HEK293 (cell line): ENCODE results near the gene MCU.

Source experiments
- CTCF ChIA-PET: fragments of 350-600 bp; formaldehyde crosslinking; extraction: SDS; loops from one replicate; lab custom pipeline; 2021; ENCODE audit warnings: antibody characterized with exemption; lab: Yijun Ruan, JAX
- POLR2A ChIA-PET: fragments of 300-600 bp; formaldehyde crosslinking; extraction: SDS; loops from one replicate; lab custom pipeline; 2020; ENCODE audit warnings: antibody characterized with exemption, inconsistent platforms; lab: Yijun Ruan, JAX
- H3K27ac ChIP-seq: fragments of 200-500 bp; sonication (Bioruptor generic); 2 replicates; pipeline ENCODE4 v1.5.1; 2014; ENCODE audit warnings: low read depth, low read length, control low read depth, inconsistent platforms; ENCODE audit errors: extremely low read depth
- H3K36me3 ChIP-seq, 2 experiments: fragments of 200-500 bp in 1 of 2; sonication (Bioruptor generic) in 1 of 2; 1 replicate in 1 of 2; 2 replicates in 1 of 2; pipeline ENCODE4 v1.5.1; 2014 to 2017; ENCODE audit warnings: inconsistent platforms in 2 of 2, low read length in 2 of 2; ENCODE audit not compliant: control insufficient read depth in 2 of 2, insufficient read depth in 1 of 2
- H3K4me1 ChIP-seq: fragments of 200-500 bp; sonication (Bioruptor generic); 2 replicates; pipeline ENCODE4 v1.5.1; 2014; ENCODE audit warnings: mild to moderate bottlenecking, low read length, inconsistent platforms; ENCODE audit not compliant: control insufficient read depth, insufficient read depth
- H3K4me3 ChIP-seq: 2 replicates; pipeline ENCODE4 v1.5.1; 2011; ENCODE audit warnings: low read depth, mild to moderate bottlenecking, control low read depth, low read length, moderate library complexity
- H3K9me3 ChIP-seq: fragments of 200-500 bp; sonication (Bioruptor generic); 2 replicates; pipeline ENCODE4 v1.5.1; 2014; ENCODE audit warnings: low read depth, low read length, inconsistent platforms; ENCODE audit not compliant: control insufficient read depth, insufficient read depth
- KLF10 ChIP-seq: fragments of 450-650 bp; IDR thresholded peaks from 2 replicates; pipeline ENCODE4 v1.5.1; 2018; ENCODE audit warnings: missing biosample characterization, mild to moderate bottlenecking, missing genetic modification characterization
- OSR2 ChIP-seq: fragments of 450-650 bp; formaldehyde crosslinking; IDR thresholded peaks from 2 replicates; pipeline ENCODE4 v1.5.1; 2016; ENCODE audit warnings: missing biosample characterization, missing genetic modification characterization
- PRDM1 ChIP-seq: fragments of 450-650 bp; formaldehyde crosslinking; IDR thresholded peaks from 2 replicates; pipeline ENCODE4; 2016; ENCODE audit warnings: missing biosample characterization, missing genetic modification characterization
- SCRT2 ChIP-seq: fragments of 450-650 bp; formaldehyde crosslinking; IDR thresholded peaks from 2 replicates; pipeline ENCODE4 v1.5.1; 2016; ENCODE audit warnings: missing biosample characterization, missing genetic modification characterization
- ZNF169 ChIP-seq: fragments of 450-650 bp; formaldehyde crosslinking; IDR thresholded peaks from 2 replicates; pipeline ENCODE4 v1.5.1; 2016; ENCODE audit warnings: missing biosample characterization, missing genetic modification characterization
- ZNF223 ChIP-seq: fragments of 450-650 bp; formaldehyde crosslinking; IDR thresholded peaks from 2 replicates; pipeline ENCODE4 v1.5.1; 2016; ENCODE audit warnings: missing biosample characterization, missing genetic modification characterization
- ZNF23 ChIP-seq: fragments of 450-650 bp; formaldehyde crosslinking; IDR thresholded peaks from 2 replicates; pipeline ENCODE4 v1.5.1; 2016; ENCODE audit warnings: missing biosample characterization, missing genetic modification characterization, borderline replicate concordance
- ZNF311 ChIP-seq: fragments of 450-650 bp; formaldehyde crosslinking; IDR thresholded peaks from 2 replicates; pipeline ENCODE4 v1.5.1; 2017; ENCODE audit warnings: missing biosample characterization, missing genetic modification characterization, borderline replicate concordance
- ZNF558 ChIP-seq: fragments of 450-650 bp; formaldehyde crosslinking; IDR thresholded peaks from 2 replicates; pipeline ENCODE4 v1.5.1; 2016; ENCODE audit warnings: missing biosample characterization, missing genetic modification characterization
- ZNF654 ChIP-seq: fragments of 450-650 bp; formaldehyde crosslinking; IDR thresholded peaks from 2 replicates; pipeline ENCODE4 v1.5.1; 2016; ENCODE audit warnings: low read depth, missing biosample characterization, missing genetic modification characterization
- ZNF660 ChIP-seq: fragments of 450-650 bp; IDR thresholded peaks from 2 replicates; pipeline ENCODE4 v1.5.1; 2018; ENCODE audit warnings: missing biosample characterization, mild to moderate bottlenecking, missing genetic modification characterization
- ZNF670 ChIP-seq: fragments of 450-650 bp; formaldehyde crosslinking; IDR thresholded peaks from 2 replicates; pipeline ENCODE4 v1.5.1; 2016; ENCODE audit warnings: missing biosample characterization, missing genetic modification characterization, low read depth
- ZNF747 ChIP-seq: fragments of 450-650 bp; formaldehyde crosslinking; IDR thresholded peaks from 2 replicates; pipeline ENCODE4 v1.5.1; 2016; ENCODE audit warnings: missing biosample characterization, missing genetic modification characterization
- ZNF785 ChIP-seq: fragments of 450-650 bp; formaldehyde crosslinking; IDR thresholded peaks from 2 replicates; pipeline ENCODE4 v1.5.1; 2016; ENCODE audit warnings: missing biosample characterization, missing genetic modification characterization
- TF ChIP-seq, protein P1 (sequence below): fragments of 450-650 bp; formaldehyde crosslinking; IDR thresholded peaks from 2 replicates; pipeline ENCODE4 v1.5.1; 2016; ENCODE audit warnings: missing biosample characterization, missing genetic modification characterization
- TF ChIP-seq, protein P2 (sequence below): fragments of 450-650 bp; formaldehyde crosslinking; IDR thresholded peaks from 2 replicates; pipeline ENCODE4 v1.5.1; 2017; ENCODE audit warnings: missing biosample characterization, mild to moderate bottlenecking, missing genetic modification characterization, moderate library complexity
- TF ChIP-seq, protein P3 (sequence below): fragments of 450-650 bp; formaldehyde crosslinking; IDR thresholded peaks from 2 replicates; pipeline ENCODE4 v1.5.1; 2016; ENCODE audit warnings: missing biosample characterization, missing genetic modification characterization
- TF ChIP-seq, protein P4 (sequence below): fragments of 450-650 bp; formaldehyde crosslinking; IDR thresholded peaks from 2 replicates; pipeline ENCODE4 v1.5.1; 2016; ENCODE audit warnings: missing biosample characterization, missing genetic modification characterization

Gene MCU

DNA sequence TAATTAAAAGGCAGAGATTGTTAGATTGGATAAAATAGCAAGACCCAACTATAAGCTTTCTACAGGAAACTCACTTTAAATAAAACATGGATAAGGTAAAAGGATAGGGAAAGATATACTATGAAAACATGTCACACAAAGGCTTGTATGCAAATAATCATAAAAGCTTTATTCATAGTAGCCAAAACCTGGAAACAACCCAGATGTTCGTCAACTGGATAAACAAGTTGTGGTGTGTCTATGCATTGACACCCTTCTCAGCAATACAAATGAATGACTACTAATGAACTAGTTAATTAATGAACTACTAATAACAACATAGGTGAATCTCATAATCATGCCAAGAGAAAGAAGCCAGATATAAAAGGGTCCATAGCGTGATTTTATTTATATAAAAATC is 163.8 kb downstream of the MCU start (continued):
- no peak for TF ChIP-seq SCRT2 (tag by site-specific recombination)

DNA sequence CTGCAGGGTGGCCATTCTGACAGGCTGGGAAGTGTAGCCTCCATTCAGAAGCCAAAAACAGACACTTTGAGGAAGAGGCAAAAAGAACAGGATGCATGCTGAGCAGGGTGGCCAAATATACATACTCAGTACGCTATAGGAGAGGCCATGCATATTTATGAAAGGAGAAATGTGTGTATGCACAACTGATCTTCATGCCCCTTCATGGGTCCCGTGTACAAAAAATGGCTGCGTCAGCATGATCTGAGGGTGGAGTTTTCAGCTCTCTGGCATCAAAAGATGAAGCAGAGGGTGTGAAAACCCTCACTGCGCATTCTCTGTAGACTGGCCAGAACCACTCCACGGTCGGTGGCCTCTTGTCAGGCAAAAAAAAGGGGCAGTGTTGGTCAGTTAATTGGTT is 166.1 kb downstream of the MCU start:
- no peak for TF ChIP-seq OSR2
- TF ChIP-seq ZNF311 (tag by site-specific recombination), result no peak
- no peak for TF ChIP-seq ZNF23 (tag by site-specific recombination)
- TF ChIP-seq KLF10 (tag by site-specific recombination), result no peak
- TF ChIP-seq ZNF747 (tag by site-specific recombination), result no peak
- no peak for TF ChIP-seq PRDM1 (tag by site-specific recombination)
- TF ChIP-seq, protein P1, sequence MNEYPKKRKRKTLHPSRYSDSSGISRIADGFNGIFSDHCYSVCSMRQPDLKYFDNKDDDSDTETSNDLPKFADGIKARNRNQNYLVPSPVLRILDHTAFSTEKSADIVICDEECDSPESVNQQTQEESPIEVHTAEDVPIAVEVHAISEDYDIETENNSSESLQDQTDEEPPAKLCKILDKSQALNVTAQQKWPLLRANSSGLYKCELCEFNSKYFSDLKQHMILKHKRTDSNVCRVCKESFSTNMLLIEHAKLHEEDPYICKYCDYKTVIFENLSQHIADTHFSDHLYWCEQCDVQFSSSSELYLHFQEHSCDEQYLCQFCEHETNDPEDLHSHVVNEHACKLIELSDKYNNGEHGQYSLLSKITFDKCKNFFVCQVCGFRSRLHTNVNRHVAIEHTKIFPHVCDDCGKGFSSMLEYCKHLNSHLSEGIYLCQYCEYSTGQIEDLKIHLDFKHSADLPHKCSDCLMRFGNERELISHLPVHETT (tag by site-specific recombination), result no peak
- no peak for TF ChIP-seq ZNF670 (tag by site-specific recombination)
- TF ChIP-seq, protein P2, sequence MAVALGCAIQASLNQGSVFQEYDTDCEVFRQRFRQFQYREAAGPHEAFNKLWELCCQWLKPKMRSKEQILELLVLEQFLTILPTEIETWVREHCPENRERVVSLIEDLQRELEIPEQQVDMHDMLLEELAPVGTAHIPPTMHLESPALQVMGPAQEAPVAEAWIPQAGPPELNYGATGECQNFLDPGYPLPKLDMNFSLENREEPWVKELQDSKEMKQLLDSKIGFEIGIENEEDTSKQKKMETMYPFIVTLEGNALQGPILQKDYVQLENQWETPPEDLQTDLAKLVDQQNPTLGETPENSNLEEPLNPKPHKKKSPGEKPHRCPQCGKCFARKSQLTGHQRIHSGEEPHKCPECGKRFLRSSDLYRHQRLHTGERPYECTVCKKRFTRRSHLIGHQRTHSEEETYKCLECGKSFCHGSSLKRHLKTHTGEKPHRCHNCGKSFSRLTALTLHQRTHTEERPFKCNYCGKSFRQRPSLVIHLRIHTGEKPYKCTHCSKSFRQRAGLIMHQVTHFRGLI (tag by site-specific recombination), result no peak
- TF ChIP-seq ZNF785 (tag by site-specific recombination), result no peak
- TF ChIP-seq, all 188 proteins: peak for 0
- POLR2A ChIA-PET, result no interaction called here

DNA sequence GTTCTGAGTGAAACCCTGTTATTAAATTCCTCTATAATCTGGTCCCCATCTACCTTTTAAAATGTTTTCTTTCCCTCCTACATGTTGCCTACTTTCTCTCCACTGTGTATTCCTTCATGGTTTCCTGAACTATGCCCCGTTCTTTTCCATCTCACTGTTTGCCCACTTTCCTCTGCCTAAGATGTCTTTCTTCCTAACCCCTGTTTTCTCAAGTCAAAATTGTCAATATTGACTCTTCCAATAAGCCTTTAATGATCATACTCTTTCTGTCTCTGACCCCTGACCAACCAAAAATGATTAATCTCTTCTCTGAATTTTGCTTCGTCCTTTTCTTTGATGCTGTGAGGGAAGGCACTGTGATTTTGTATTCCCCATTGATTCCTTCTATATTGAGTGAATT is 171.0 kb downstream of the MCU start:
- CTCF ChIA-PET, result no interaction called here
- no peaks in the 10 kb centered on the region for H3K4me1 ChIP-seq
- no peak for TF ChIP-seq ZNF223 (tag by site-specific recombination)
- TF ChIP-seq, all 188 proteins: peak for 0
- H3K9me3 ChIP-seq, result no peaks in the 10 kb centered on the region
- POLR2A ChIA-PET, result no interaction called here
- no peak overlapping the region for H3K27ac ChIP-seq
- H3K4me3 ChIP-seq, result no peak overlapping the region
- H3K36me3 ChIP-seq, result peaks cover 3 to 4% of the 10 kb centered on the region in 2 experiments; a peak in 2 of 3 replicates

More for the DNA sequence above, 166.1 kb downstream of the MCU start:
- CTCF ChIA-PET, result interaction anchor here (0.7 kb wide), 1 partner anchor 676 kb away, joined by 3 read pairs; no protein-coding TSS in a partner anchor
- H3K27ac ChIP-seq, result no peak overlapping the region
- H3K36me3 ChIP-seq, result peaks cover 3 to 4% of the 10 kb centered on the region in 2 experiments; a peak in 2 of 3 replicates
- H3K4me3 ChIP-seq, result no peak overlapping the region
- H3K4me1 ChIP-seq, result no peaks in the 10 kb centered on the region
- no peaks in the 10 kb centered on the region for H3K9me3 ChIP-seq

DNA sequence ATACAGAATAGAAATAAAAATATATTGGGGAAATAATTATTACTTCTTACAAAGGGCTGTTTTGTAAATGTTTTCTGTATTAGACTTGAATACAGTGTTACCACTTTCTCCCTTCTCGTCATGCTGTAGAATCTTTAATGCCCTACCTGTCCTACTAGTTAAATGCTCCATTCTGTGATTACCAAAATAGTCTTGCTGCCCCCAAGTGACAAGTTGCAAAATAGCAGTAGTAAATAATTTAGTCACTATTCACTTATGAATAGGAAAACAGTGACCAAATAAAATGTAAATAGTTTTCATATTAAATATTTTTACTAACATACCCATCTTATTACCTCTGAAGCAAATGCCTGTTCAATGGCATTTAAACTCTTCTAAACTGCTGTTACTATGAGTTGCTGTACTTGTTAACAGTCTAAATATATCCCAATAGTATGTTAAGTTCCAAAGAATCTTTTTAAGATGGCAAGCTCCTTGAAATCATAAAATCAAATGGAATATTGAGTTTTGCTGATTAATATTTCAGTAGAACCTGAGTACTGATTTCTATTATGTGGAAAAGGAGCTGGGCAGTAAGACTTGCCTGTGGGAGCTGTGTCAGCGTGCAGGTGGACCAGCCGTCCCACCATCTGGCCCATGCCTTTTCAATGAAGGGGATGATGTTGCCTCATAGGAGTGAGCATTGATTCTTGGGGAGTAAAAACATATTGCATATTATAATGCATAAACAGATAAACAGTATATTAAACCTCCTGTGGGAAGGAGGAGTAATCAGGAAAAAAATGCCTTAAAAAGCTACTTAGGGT is 183.5 kb downstream of the MCU start:
- Histone ChIP-seq H3K36me3 (peaks cover 0 to 11% of the 10 kb centered on the region in 2 experiments; a peak in 2 of 3 replicates), H3K9me3 (no peaks in the 10 kb centered on the region), H3K27ac (no peak overlapping the region), H3K4me1 (no peaks in the 10 kb centered on the region), H3K4me3 (no peak overlapping the region)
- ChIA-PET POLR2A (interaction anchor here (0.6 kb wide), 1 partner anchor 249 kb away, joined by 4 read pairs; no protein-coding TSS in a partner anchor), CTCF (interaction anchor here (0.7 to 1.2 kb wide), 8 partner anchors 9 to 522 kb away, joined by 3 to 8 read pairs (median 3); no protein-coding TSS in a partner anchor)
- no peak for TF ChIP-seq ZNF169 (tag by site-specific recombination)
- peak; percentile 75 for TF ChIP-seq ZNF654 (tag by site-specific recombination)
- TF ChIP-seq ZNF558 (tag by site-specific recombination), result no peak
- TF ChIP-seq ZNF660 (tag by site-specific recombination), result peak; percentile 57; the same call in 1 of the 2 replicates
- TF ChIP-seq, protein P3, sequence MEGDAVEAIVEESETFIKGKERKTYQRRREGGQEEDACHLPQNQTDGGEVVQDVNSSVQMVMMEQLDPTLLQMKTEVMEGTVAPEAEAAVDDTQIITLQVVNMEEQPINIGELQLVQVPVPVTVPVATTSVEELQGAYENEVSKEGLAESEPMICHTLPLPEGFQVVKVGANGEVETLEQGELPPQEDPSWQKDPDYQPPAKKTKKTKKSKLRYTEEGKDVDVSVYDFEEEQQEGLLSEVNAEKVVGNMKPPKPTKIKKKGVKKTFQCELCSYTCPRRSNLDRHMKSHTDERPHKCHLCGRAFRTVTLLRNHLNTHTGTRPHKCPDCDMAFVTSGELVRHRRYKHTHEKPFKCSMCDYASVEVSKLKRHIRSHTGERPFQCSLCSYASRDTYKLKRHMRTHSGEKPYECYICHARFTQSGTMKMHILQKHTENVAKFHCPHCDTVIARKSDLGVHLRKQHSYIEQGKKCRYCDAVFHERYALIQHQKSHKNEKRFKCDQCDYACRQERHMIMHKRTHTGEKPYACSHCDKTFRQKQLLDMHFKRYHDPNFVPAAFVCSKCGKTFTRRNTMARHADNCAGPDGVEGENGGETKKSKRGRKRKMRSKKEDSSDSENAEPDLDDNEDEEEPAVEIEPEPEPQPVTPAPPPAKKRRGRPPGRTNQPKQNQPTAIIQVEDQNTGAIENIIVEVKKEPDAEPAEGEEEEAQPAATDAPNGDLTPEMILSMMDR, result peak; percentile 43; the same call in 1 of the 2 replicates
- TF ChIP-seq, protein P4, sequence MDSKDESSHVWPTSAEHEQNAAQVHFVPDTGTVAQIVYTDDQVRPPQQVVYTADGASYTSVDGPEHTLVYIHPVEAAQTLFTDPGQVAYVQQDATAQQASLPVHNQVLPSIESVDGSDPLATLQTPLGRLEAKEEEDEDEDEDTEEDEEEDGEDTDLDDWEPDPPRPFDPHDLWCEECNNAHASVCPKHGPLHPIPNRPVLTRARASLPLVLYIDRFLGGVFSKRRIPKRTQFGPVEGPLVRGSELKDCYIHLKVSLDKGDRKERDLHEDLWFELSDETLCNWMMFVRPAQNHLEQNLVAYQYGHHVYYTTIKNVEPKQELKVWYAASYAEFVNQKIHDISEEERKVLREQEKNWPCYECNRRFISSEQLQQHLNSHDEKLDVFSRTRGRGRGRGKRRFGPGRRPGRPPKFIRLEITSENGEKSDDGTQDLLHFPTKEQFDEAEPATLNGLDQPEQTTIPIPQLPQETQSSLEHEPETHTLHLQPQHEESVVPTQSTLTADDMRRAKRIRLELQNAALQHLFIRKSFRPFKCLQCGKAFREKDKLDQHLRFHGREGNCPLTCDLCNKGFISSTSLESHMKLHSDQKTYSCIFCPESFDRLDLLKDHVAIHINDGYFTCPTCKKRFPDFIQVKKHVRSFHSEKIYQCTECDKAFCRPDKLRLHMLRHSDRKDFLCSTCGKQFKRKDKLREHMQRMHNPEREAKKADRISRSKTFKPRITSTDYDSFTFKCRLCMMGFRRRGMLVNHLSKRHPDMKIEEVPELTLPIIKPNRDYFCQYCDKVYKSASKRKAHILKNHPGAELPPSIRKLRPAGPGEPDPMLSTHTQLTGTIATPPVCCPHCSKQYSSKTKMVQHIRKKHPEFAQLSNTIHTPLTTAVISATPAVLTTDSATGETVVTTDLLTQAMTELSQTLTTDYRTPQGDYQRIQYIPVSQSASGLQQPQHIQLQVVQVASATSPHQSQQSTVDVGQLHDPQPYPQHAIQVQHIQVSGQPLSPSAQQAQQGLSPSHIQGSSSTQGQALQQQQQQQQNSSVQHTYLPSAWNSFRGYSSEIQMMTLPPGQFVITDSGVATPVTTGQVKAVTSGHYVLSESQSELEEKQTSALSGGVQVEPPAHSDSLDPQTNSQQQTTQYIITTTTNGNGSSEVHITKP (tag by site-specific recombination), result 0 out of 2 replicates have a peak, but pooled peaks have one; percentile 11
